ENCODE measurements around the gene TGFBR3. TPM values are rescaled to one million over a fixed set of nuclear protein-coding genes. Genes with fewer than 3 reads are reported as not detected.

Gene TGFBR3
- polyA plus RNA-seq, 1 donor (not counting 4 experiments of a cell fraction or from before 2014, with no cell fraction given): 1.2 TPM

- H3K9ac ChIP-seq (ENCODE audit: control insufficient read depth, extremely low read depth, insufficient read depth, low read length): no peak overlapping the region
- no peaks in the 10 kb centered on the region for H4K20me1 ChIP-seq (ENCODE audit: control insufficient read depth, extremely low read depth, insufficient read depth, low read length)
- DNase-seq (ENCODE audit: low read depth, low spot score) (no peak), FAIRE-seq (no peak)
- no peak overlapping the region for H3K27ac ChIP-seq (ENCODE audit: control insufficient read depth, insufficient read depth, low read length)
- no peaks in the 10 kb centered on the region for H3K36me3 ChIP-seq (ENCODE audit: control insufficient read depth in 2 of 2, extremely low read depth in 1 of 2, insufficient read depth in 2 of 2, low read length in 2 of 2)
- no peak overlapping the region for H3K4me3 ChIP-seq (ENCODE audit: control insufficient read depth in 2 of 3, extremely low read depth in 1 of 3, insufficient read depth in 2 of 3, low read depth in 1 of 3, low read length in 3 of 3)
- H3K79me2 ChIP-seq (ENCODE audit: control insufficient read depth, insufficient read depth, low read length): no peaks in the 10 kb centered on the region
- no peak overlapping the region for H3K4me2 ChIP-seq (ENCODE audit: control insufficient read depth, extremely low read depth, insufficient read depth, low read depth, low read length)
- H3K27me3 ChIP-seq (ENCODE audit: control insufficient read depth, extremely low read depth, insufficient read depth, low read length): no peaks in the 10 kb centered on the region
- peaks cover 3% of the 10 kb centered on the region for H3K4me1 ChIP-seq (ENCODE audit: control insufficient read depth, extremely low read depth, insufficient read depth, low read length)
- no peak overlapping the region for H2AFZ ChIP-seq (ENCODE audit: control insufficient read depth, low read length)
- dilution Hi-C loops (cut with MboI; ENCODE audit: extremely low pct_ligation_motif_present, low sequenced_read_pairs): no loop called here
- no peak for TF ChIP-seq CTCF (optimal IDR thresholded peaks at IDR 0.05 in 1 of 3, IDR thresholded peaks at IDR 0.05 in 1 of 3, conservative IDR thresholded peaks at IDR 0.05 in 1 of 3; ENCODE audit: extremely low read depth in 1 of 3, insufficient read depth in 2 of 3, low read length in 3 of 3)
- TF ChIP-seq EZH2 (IDR thresholded peaks at IDR 0.05; ENCODE audit: low read length): no peak
- H3K9me3 ChIP-seq (ENCODE audit: control insufficient read depth, low read depth, low read length): no peaks in the 10 kb centered on the region
- no peaks in the 10 kb centered on the region for H3K9me1 ChIP-seq (ENCODE audit: control insufficient read depth, extremely low read depth, insufficient read depth, low read length)
These were observed 108.8 kb downstream of the TGFBR3 start for GRCh38 chr1:91777196-91777595.

GRCh38 chr1:91776068-91776794 lies 109.7 kb downstream of the TGFBR3 start:
- no peak overlapping the region for H3K27ac ChIP-seq (ENCODE audit: control insufficient read depth, insufficient read depth, low read length)

More at GRCh38 chr1:91776068-91776794, 109.7 kb downstream of the TGFBR3 start:
- Histone ChIP-seq H3K9me3 (ENCODE audit: control insufficient read depth, low read depth, low read length) (no peaks in the 10 kb centered on the region), H2AFZ (ENCODE audit: control insufficient read depth, low read length) (no peak overlapping the region), H3K9me1 (ENCODE audit: control insufficient read depth, extremely low read depth, insufficient read depth, low read length) (no peaks in the 10 kb centered on the region), H4K20me1 (ENCODE audit: control insufficient read depth, extremely low read depth, insufficient read depth, low read length) (no peaks in the 10 kb centered on the region), H3K9ac (ENCODE audit: control insufficient read depth, extremely low read depth, insufficient read depth, low read length) (no peak overlapping the region), H3K4me1 (ENCODE audit: control insufficient read depth, extremely low read depth, insufficient read depth, low read length) (peaks cover 2% of the 10 kb centered on the region), H3K4me3 (ENCODE audit: control insufficient read depth in 2 of 3, extremely low read depth in 1 of 3, insufficient read depth in 2 of 3, low read depth in 1 of 3, low read length in 3 of 3) (no peak overlapping the region), H3K79me2 (ENCODE audit: control insufficient read depth, insufficient read depth, low read length) (no peaks in the 10 kb centered on the region), H3K36me3 (ENCODE audit: control insufficient read depth in 2 of 2, extremely low read depth in 1 of 2, insufficient read depth in 2 of 2, low read length in 2 of 2) (no peaks in the 10 kb centered on the region), H3K4me2 (ENCODE audit: control insufficient read depth, extremely low read depth, insufficient read depth, low read depth, low read length) (no peak overlapping the region), H3K27me3 (ENCODE audit: control insufficient read depth, extremely low read depth, insufficient read depth, low read length) (no peaks in the 10 kb centered on the region)
- TF ChIP-seq CTCF (optimal IDR thresholded peaks at IDR 0.05 in 1 of 3, IDR thresholded peaks at IDR 0.05 in 1 of 3, conservative IDR thresholded peaks at IDR 0.05 in 1 of 3; ENCODE audit: extremely low read depth in 1 of 3, insufficient read depth in 2 of 3, low read length in 3 of 3) (no peak), EZH2 (IDR thresholded peaks at IDR 0.05; ENCODE audit: low read length) (no peak)
- dilution Hi-C loops (cut with MboI; ENCODE audit: extremely low pct_ligation_motif_present, low sequenced_read_pairs): no loop called here
- DNase-seq (ENCODE audit: low read depth, low spot score): no peak
- FAIRE-seq: no peak

All from keratinocyte (primary cell).